Measurements from ENCODE around the gene CORO2B.
A peak's percentile ranks its signal among the peaks of the same experiment; 100 is the strongest.

Gene CORO2B

DNA sequence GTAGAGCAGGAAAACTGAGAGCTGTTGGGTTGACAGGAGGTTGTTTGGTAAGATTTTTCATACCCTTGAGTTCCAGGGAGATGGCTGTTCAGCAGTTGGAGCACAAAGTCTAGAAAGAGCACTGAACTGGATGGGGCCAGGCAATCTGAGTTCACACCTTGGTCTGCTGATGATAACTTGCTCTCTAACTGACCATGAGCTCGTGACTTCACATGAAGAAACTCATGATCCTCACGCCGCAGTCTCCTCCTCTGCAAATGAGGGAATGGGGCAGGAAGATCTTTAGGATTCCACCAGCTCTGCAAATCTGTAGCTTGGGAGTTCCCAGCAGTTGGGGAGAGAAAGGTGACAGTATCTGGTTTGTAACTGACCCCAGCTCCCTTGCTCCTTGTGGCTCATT is 33.7 kb downstream of the CORO2B start:
- DNase-seq = no peak

DNA sequence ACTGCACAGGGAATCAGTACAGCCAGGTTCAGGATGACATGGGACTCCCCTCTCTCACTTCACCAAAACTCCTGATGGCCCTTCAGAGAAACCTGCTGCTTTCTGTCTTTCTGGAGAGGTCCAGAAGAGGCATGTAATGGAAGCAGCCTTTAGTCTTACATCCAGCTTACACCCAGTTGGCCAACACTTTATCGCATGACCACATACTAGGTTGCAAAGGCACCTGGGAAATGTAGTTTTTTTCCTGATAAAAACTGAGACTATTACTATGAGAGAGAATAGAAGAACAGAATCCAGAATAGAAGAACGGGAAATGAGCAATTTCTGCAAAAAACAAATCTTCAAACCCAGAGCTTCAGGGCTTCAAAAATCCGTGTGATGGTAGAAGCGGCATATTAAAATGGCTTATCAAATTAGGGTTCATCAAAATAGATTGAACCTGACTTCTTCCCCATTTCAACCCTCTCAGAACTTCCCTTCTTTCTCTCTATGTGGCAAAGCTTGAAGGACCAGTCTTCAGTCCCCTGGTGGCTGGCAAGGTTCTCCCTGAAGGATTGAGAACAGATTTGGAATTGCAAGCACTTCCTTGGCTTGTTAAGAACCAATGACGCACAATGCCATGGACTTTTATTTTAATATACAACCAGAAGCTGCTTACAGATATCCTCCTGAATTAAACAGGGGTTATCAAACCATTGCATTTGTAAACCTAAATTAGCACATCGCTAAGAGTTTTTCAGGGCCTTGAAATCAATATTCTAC is 34.4 kb downstream of the CORO2B start:
- DNase-seq = peak; percentile 22 to 29

DNA sequence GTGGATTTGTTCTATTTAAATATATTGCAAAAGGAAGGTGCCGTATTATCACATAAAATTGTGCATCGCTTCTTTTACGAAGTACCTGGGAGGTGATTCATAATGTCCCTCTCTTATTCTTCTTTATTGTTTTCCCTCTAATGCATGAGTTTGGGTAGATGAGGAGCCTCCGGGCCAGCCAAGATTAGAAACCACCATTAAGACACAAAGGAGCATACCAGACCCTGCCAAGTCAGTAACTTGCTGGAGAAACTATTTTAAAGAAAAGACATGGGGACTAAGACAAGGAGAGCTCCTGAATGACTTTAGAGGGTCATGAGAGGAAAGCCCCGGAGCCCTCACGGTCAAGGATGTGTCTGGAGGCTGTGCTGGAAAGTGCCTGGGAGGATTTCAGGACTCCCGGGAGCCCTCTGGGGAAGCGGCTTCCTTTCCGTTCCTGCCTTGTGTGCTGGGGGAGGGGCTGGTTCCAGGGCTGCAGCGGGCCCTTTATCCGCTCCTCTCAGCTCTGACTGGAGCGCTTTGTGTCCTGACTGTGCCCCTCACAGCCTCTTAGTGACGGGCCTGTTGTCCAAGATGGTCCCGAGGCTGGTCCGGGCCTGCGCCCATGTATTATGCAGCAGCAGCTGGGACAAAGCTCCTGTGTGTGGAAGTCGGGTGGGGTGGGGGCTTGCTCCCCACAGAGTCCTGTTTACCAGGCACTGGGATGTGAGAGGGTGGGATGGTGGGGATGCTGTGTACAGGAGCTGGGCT is 35.7 kb downstream of the CORO2B start:
- DNase-seq = no peak

DNA sequence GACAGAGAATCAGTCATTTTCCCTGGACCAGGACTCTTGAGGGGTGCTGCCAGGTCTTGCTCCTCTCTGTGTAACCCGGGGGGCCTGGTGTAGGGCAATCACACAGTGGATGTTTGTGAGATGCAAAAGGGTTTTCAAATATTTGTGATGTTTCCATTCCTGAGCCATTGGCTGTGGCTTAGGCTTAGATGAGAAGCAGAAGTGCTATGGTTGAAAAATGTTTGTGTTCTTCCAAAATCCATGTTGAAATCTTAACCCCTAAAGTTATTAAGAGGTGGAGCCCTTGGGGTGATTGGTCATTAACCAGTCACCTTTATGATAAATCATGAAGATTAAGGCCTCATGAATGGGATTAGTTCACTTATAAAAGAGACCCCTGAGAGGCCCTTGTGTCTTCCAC is 36.5 kb downstream of the CORO2B start:
- DNase-seq = no peak

DNA sequence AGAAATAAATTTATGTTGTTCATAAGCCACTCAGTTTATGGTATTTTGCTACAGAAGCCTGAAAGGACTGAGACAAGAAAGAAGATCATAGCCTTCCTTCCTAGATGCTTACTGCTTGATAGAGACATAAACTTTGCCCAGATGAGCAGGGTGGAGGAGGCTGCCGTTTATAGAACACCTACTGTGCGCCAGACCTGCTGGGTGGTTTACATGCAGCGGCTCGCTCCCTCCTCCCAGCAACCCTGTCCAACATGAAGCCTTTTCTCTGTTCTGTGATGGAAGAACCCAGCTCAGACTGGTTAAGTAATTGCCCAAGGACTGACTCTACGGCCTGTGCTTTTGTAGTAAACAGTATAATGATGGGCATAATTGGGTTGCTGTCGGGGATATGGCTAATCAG is 37.0 kb downstream of the CORO2B start:
- no peak for DNase-seq

DNA sequence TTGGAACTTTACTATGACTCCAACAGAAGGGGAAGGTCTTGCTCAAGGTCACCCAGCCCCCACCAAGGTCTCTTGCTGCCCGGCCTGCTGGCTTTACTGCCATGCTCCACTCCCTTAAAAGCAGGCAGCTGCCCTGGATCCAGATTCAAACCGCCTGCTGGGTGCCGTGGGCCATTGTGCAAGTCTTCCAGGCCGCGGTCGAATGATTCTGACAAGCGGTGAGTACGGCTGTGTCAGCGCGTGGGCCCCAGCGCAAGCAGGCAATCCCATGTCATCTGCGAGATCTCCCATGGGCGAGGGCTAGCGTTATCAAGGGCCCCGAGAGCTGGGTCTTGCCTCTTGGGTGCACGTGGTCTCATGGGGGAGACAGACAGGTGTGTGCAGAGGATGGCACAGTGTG is 37.6 kb downstream of the CORO2B start:
- DNase-seq = no peak

DNA sequence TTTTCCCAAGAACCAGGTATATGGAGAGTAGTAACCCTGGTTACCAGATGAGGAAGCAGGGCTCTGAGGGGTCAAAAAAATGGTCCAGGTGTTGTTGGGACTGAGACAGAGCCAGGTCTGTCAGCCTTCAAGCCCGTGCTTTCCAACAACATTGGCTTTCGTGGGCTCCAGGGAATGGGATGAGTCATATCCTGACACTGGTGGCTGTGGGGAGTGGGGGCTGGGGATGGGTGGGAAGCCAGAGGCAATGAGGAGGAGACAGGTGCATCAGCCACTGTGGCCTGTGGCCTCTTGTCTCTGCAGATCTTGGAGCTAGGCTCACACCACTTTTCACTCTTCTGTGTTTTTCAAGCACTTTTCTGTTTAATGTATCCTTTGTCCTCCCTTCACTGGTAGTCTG is 38.2 kb downstream of the CORO2B start:
- no peak for DNase-seq

DNA sequence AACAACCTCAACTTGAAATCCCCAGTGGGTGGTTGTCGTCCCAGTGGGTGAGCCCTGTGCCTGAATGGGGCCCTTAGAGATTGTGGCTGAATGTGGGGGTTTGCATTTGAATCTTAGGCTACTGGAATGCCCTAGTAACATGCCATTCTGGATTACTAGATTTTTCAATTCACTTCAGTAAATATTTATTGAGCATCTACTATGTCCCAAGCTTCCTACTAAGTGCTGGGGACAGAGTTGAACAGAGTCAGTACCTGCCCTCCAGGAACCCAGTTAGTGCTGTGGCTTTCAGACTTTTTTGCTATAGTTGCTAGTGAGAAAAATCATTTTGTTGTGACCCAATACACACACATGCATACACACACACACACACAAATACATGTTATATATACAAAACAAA is 39.0 kb downstream of the CORO2B start:
- DNase-seq = no peak

DNA sequence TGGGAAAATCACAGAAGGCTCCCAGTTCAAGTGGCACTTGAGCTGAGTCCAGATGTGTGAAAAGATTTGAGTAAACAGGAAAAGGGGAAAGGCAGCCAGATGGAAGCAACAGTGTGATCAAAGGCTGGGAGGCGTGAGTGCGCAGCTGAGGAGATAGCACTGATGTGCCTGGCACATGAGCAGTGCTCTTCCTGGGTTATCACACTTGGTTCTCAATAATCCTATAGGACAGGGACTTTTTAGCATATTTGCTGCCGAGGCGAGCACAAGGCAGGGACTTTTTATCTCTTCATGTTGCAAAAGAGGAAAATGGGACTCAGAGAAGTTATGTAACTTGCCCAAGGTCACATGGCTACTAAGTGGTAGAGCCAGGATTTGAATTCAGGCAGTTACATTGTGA is 39.6 kb downstream of the CORO2B start:
- peak; percentile 75 to 90 for DNase-seq

DNA sequence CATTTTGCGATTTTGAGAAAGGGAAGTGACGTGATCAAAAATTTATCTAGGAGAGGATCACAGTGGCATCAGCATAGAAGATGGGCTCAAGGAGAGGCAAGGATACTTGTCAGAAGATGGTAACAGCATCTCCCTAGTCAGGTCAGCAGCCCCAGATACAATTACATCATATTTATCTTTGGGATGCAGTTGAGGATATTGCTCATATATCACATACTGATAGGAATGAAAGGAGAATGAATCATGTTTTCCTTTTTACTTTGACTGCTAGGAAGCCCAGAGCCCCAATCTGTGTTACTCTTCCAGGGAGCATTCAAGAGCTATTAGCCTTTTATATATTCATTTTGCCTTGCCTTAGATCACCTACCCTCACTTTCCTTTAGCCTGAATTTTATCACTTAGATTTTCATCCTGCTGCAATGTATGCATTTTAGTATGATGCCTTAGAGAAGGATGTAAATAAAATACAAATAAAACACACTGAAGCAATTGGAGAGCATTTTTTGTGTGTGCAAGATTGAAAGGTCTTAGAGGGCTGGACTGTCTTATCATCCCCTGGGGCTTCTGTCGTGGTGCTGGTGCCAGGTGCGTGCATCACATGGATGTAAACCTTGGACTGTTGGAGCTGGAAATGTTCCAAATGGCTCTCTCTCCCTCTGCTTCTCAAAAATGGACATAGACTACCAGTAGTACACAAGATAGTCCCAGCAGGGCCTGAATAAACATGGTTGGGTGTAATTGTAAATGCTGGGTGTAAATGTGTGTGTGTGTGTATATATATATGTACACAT is 40.3 kb downstream of the CORO2B start:
- DNase-seq = no peak

DNA sequence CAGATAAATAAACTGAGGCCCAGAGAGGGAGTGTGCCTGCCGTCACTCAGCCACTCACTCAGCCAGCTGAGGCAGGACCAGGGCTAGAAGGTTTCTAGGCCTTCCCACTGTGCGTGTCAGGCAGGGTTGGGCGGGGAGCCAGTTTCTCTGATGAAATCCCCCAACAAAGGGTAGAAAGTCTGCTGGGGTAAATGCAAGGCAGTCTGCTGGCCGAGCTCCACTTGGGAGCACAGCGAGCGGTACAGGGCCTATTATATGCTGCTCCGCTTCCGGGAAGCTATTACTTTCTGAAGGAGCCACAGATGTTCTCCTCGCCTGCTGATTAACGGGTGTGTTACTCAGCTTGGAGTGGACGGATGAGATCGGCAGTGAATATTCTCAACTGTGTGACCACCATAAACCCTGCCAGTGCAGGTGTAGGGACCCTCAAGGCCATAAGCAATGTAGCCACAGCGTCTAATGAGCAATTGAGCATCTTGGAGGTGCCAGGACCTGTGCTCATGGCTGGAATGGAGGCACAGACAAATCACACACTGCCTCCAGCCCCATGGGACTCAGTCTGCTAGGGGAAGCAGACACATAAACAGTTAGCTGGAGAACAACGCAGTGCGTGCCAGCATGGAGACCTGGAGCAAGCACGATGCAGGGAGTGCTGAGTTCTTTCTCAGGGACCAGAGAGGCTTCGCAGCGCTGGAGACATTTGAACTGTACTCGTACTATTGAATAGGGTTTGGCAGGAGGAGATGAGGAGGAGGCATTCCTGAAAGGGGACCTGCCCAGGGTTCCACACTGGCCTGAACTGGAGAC is 42.1 kb downstream of the CORO2B start:
- DNase-seq = no peak

DNA sequence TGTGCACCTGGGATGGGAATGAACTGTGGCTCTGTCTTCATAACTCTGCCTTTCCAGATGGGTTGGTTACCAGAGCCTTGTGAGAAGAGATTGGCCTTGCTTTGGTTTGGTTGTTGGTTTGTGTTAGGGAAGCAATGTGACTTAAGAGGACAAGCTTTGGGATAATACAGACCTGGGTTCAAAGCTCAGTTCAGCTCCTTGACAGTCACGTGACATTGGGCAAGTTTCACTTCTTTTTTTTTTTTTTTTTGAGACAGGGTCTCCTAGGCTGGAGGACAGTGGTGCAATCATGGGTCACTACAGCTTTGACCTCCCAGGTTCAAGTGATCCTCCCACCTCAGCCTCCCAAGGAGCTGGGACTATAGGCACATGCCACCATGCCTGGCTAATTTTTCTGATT is 42.7 kb downstream of the CORO2B start:
- DNase-seq = no peak

DNA sequence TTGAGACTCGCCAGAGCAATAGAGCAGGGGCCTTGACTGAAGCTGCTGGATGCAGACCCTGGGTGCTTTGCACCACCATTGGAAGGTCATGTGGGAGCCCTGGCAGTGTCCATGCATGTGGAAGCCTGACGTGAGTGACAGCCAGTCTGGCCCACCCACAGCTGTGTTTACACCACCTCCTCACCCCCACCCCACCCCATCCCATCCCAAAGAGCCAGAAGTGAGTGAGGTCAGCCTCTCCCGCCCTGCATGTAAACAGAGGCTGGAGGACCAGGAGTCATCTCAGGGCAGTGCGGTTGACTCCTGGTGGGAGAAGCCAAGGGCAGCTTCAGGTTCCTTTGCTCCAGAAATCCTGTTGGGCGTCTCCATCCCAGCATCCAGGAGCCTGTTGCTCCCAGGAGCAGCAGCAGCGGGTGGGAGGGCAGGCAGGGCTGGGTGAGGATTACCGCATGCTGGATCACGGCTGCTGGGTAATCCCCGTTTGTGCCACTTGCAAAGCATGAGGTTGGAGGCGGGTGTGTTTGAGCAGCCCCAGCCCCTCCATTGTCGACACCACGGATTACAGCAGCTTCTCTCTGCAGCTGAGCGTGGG is 44.6 kb downstream of the CORO2B start:
- no peak for DNase-seq

DNA sequence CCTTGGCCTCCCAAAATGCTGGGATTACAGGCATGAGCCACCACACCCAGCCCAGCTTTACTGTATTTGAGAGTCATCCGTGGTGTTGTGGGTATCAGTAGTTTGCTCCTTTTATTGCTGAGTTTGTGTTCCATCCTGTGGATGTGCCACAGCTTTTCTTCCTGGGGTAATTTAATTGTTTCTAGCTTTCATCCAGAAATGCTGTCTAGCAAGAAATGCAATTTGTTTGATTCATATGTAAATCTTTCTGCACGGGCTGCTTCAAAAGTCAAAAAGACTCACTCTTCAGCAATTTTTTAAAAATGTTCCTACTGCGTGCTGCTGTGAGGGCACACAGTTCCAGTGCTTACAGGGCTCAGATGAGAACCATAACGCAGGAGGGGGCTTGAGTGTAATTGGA is 47.1 kb downstream of the CORO2B start:
- no peak for DNase-seq

DNA sequence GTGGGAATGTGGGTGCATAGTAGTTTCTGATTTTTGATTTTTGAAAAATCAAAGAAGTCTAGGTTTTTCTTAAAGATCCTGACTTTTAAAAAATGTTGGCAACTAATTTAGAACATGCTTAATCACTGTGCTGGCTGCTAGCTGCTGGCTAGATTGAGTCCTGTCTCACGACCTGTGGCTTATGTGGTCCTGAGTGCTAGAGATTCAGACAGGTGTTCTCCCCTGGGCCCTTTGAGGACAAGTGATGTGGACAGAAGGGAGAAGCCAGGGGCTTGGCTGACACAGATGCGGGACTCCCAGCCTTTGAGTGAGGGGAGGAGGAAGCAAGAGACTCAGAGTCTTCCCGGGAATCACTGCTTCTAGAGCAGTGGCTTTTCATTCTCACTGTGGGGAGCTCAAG is 47.5 kb downstream of the CORO2B start:
- DNase-seq = no peak

DNA sequence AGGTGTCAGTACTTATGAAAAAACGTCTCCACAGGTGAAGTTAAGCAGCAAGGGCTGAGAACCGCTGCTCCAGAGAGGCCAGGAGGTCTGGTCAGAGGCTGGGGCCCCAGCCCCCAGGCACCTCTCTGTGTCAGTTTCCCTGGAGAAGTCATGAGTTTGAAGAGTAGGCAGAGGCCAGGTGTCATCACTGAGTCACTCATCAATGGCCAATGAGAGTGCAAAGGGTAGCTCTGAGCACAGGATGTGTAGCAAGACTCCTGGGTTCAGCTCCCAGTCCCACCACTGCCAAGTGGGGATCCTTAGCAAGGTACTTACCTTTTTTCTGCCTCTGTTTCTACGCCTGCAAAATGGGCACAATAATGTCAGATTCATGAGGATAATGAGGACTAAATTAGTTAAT is 47.9 kb downstream of the CORO2B start:
- DNase-seq = no peak

DNA sequence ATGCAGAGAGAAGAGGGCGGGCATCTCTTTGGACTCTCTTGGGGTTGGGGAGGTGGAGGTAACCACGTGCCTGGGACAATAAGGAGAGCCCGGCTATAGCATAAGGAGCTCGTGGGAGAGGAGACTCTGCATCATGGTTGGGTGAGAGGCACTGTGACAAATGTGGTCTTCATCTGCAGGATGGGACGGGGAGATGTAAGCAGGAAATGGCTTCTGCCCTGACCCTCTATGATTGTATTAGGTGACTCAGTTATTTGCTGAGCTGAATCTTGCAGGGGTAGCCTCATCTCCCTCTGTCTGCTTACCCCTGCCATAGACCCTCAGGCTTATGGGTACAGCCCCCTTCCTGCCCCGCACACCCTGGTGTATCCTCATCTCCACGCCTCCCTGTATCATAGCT is 48.7 kb downstream of the CORO2B start:
- DNase-seq = no peak

DNA sequence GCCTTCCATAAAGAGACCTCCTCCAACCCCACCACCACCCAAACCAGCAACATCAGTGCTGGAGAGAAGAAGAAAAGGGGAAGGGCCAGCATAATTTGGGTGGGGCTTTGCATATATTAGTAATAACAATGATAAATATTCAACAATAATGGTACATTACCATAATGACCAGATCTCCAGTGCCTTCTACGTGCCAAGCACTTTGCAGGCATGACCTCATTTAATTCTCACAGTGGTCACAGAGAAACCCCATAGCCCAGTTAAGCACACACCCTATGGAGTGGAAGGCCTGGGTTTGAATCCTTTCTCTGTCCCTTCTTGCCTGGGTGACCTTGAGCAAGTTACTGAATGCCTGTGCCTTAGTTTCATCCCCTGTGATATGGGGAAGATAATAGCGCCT is 49.2 kb downstream of the CORO2B start:
- no peak for DNase-seq

DNA sequence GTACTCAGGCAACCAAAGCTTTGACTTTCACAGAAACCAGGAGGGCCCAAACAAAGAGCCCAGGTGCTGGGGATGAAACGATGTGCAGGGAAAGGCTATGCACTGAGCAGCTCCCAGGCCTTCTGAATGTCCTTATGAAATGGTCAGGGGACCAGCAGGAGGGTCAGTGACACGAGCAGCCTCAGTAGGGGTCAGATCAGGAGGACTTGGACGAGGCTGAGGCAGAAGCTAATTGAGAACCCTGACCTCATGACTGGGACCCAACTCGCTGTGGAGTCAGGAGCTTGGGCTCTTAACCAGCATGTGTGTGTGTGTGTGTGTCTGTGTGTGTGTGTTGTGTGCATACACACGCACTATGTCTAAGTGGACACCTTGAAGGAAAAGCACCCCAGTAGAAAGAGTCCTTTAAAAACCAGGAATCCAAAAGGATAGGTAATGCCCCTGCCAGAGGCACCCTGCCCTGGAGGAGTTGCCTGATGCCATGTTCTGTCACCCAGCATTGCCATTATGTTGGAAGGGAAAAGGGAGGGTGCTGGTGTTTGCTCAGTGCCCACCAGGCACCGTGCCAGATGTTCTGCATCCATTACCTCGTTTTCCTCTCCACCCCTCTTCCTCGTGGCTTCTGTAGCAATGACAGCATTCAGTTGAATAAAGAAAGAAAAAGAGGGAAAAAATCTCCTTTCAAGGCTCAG is 50.9 kb downstream of the CORO2B start:
- no peak for DNase-seq

DNA sequence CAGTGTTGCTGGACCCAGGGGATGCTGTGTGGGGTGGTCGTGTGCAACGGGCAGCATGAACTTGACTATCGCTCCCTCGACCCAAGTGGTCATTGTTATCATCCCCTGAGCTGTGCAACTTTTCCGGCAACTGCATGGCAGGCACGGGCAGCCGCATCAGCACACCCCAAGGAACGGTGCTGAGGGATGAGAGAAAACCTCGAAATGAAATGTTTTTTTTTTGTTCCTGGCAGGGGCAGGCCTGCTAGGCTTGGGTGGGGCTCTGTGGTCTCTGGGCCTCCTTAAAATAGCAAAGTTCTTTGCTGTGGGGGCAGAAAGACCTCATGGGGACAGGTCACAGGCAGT is 51.4 kb downstream of the CORO2B start:
- DNase-seq = no peak

DNA sequence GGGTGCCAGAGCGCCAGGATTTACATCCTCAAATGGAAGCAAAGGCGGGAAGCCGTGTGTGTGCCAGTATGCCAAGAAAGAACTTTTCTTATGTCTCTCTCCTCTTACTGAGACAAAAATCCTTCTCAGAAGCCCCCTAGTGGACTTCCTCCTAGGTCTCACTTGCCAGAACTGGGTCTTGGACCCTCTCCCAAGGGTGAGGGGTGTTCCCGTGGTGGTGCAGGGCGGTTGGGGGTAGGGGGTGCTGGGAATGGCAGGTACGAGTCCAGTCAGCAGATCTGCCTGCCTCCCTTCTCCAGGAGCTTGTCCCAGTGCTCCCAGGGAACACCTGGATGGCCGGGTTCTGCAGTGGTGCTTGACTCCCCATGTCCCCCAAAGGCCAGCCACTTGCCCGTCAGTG is 52.0 kb downstream of the CORO2B start:
- no peak for DNase-seq

DNA sequence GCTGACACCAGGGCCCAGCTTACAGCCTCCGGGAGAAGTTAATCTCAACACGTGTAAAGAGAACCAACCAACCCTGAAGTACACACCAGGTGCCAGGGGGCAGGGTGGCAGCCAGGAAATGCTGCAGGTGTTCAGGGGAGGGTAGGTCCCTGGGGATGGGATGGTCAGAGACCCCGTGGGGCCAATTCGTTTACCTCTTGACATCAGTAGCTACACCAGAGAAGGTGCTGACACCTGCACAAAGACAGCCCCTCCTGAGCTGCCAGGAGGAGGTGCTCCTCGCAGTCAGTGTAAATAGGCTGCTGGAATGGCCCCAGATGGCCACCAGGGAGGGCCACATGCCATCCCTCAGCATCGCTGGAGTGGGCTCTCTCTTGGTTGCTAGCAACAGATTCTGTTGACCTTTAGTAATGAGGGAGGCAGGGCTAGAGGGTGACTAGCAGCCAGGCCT is 52.8 kb downstream of the CORO2B start:
- DNase-seq = no peak

Measured in inflammatory macrophage treated with lipopolysaccharide for 1 hour (primary cell).